ENCODE results near the gene ARL6IP4. TPM values are rescaled to one million over a fixed set of nuclear protein-coding genes. Genes with fewer than 3 reads are reported as not detected.

The ARL6IP4 gene
- total and polyA plus RNA-seq, 2 donors (not counting 1 experiment from before 2014, with no cell fraction given): 145 to 149 TPM

- Histone ChIP-seq H2AFZ (ENCODE audit: low read length) (no peak overlapping the region), H3K9me3 (ENCODE audit: control insufficient read depth, insufficient read depth, low read depth, low read length) (no peaks in the 10 kb centered on the region), H3K79me2 (ENCODE audit: control insufficient read depth, insufficient read depth, low read length) (no peaks in the 10 kb centered on the region), H3K36me3 (ENCODE audit: control insufficient read depth, insufficient read depth, low read length) (peaks cover 9% of the 10 kb centered on the region), H3K4me1 (ENCODE audit: control insufficient read depth, extremely low read depth, insufficient read depth, low read length) (no peaks in the 10 kb centered on the region), H3K4me3 (replicated peaks in 1 of 4; ENCODE audit: control extremely low read depth in 1 of 4, insufficient read depth in 1 of 4, low read depth in 3 of 4, low read length in 4 of 4) (no peak overlapping the region), H4K20me1 (ENCODE audit: control insufficient read depth, extremely low read depth, insufficient read depth, low read length) (no peaks in the 10 kb centered on the region), H3K9ac (ENCODE audit: insufficient read depth, low read length) (no peak overlapping the region), H3K4me2 (ENCODE audit: extremely low read depth, insufficient read depth, low read length) (no peak overlapping the region), H3K27ac (ENCODE audit: insufficient read depth, low read length) (no peak overlapping the region), H3K27me3 (ENCODE audit: control insufficient read depth, insufficient read depth, low read length) (no peaks in the 10 kb centered on the region)
- DNase-seq (ENCODE audit: low read depth in 2 of 2): no peak
- TF ChIP-seq CTCF (conservative IDR thresholded peaks at IDR 0.05 in 1 of 2, IDR thresholded peaks at IDR 0.05 in 1 of 2; ENCODE audit: low read depth in 1 of 2, low read length in 2 of 2) (no peak), EZH2 (IDR thresholded peaks at IDR 0.05; ENCODE audit: low read length, missing control alignments) (no peak)
Observed at GRCh38 chr12:123003257-123003656, 22.8 kb downstream of the ARL6IP4 start.

GRCh38 chr12:123004287-123004686 is 23.8 kb downstream of the ARL6IP4 start:
- no peaks in the 10 kb centered on the region for H4K20me1 ChIP-seq (ENCODE audit: control insufficient read depth, extremely low read depth, insufficient read depth, low read length)
- no peaks in the 10 kb centered on the region for H3K9me3 ChIP-seq (ENCODE audit: control insufficient read depth, insufficient read depth, low read depth, low read length)
- peaks cover 11% of the 10 kb centered on the region for H3K36me3 ChIP-seq (ENCODE audit: control insufficient read depth, insufficient read depth, low read length)
- H3K4me2 ChIP-seq (ENCODE audit: extremely low read depth, insufficient read depth, low read length): no peak overlapping the region
- no peak overlapping the region for H3K27ac ChIP-seq (ENCODE audit: insufficient read depth, low read length)
- H3K27me3 ChIP-seq (ENCODE audit: control insufficient read depth, insufficient read depth, low read length): no peaks in the 10 kb centered on the region
- H3K79me2 ChIP-seq (ENCODE audit: control insufficient read depth, insufficient read depth, low read length): no peaks in the 10 kb centered on the region
- no peak overlapping the region for H2AFZ ChIP-seq (ENCODE audit: low read length)
- no peak overlapping the region for H3K4me3 ChIP-seq (replicated peaks in 1 of 4; ENCODE audit: control extremely low read depth in 1 of 4, insufficient read depth in 1 of 4, low read depth in 3 of 4, low read length in 4 of 4)
- no peak for DNase-seq (ENCODE audit: low read depth in 2 of 2)
- no peak overlapping the region for H3K9ac ChIP-seq (ENCODE audit: insufficient read depth, low read length)
- H3K4me1 ChIP-seq (ENCODE audit: control insufficient read depth, extremely low read depth, insufficient read depth, low read length): no peaks in the 10 kb centered on the region
- TF ChIP-seq EZH2 (IDR thresholded peaks at IDR 0.05; ENCODE audit: low read length, missing control alignments) (no peak), CTCF (conservative IDR thresholded peaks at IDR 0.05 in 1 of 2, IDR thresholded peaks at IDR 0.05 in 1 of 2; ENCODE audit: low read depth in 1 of 2, low read length in 2 of 2) (no peak)

DNA sequence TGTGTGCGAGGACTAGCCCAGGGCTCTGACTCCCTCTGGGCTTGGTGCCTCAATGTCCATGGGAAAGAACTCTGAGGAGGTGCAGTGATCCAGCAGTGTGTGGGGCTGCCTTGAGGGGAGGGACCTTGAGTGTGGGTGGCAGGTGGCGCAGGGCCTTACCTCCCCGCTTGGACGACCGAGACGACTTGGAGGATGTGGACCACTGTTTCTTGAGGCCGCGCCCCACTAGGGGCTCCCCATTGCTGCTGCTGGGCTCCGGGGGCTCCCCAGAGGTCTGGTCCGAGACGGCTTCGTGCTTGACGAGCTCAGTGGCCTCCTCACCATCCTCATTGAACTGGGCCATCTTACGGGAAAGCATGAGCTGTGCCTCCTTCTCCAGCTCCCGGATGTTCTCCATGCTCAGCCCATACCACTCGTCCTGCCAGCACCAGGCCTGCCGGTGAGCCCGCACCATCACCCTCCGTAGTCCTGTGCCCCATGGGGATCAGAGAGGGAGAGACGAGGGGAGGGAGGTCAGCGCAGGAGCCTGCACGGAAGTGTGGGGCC is 24.7 kb downstream of the ARL6IP4 start:
- H3K4me2 ChIP-seq (ENCODE audit: extremely low read depth, insufficient read depth, low read length): no peak overlapping the region
- no peaks in the 10 kb centered on the region for H3K79me2 ChIP-seq (ENCODE audit: control insufficient read depth, insufficient read depth, low read length)
- no peaks in the 10 kb centered on the region for H3K27me3 ChIP-seq (ENCODE audit: control insufficient read depth, insufficient read depth, low read length)
- H3K36me3 ChIP-seq (ENCODE audit: control insufficient read depth, insufficient read depth, low read length): peaks cover 11% of the 10 kb centered on the region
- no peak overlapping the region for H2AFZ ChIP-seq (ENCODE audit: low read length)
- no peak overlapping the region for H3K9ac ChIP-seq (ENCODE audit: insufficient read depth, low read length)
- no peaks in the 10 kb centered on the region for H4K20me1 ChIP-seq (ENCODE audit: control insufficient read depth, extremely low read depth, insufficient read depth, low read length)
- TF ChIP-seq EZH2 (IDR thresholded peaks at IDR 0.05; ENCODE audit: low read length, missing control alignments) (no peak), CTCF (conservative IDR thresholded peaks at IDR 0.05 in 1 of 2, IDR thresholded peaks at IDR 0.05 in 1 of 2; ENCODE audit: low read depth in 1 of 2, low read length in 2 of 2) (no peak)
- no peak overlapping the region for H3K27ac ChIP-seq (ENCODE audit: insufficient read depth, low read length)
- no peaks in the 10 kb centered on the region for H3K9me3 ChIP-seq (ENCODE audit: control insufficient read depth, insufficient read depth, low read depth, low read length)
- DNase-seq (ENCODE audit: low read depth in 2 of 2): no peak
- H3K4me1 ChIP-seq (ENCODE audit: control insufficient read depth, extremely low read depth, insufficient read depth, low read length): no peaks in the 10 kb centered on the region
- H3K4me3 ChIP-seq (replicated peaks in 1 of 4; ENCODE audit: control extremely low read depth in 1 of 4, insufficient read depth in 1 of 4, low read depth in 3 of 4, low read length in 4 of 4): no peak overlapping the region

Measured in fibroblast of lung (primary cell).